A673 (cell line): ENCODE measurements around the gene RNMT. TPM values are rescaled to one million over a fixed set of nuclear protein-coding genes. Genes with fewer than 3 reads are reported as not detected.
"Not testable (repeated sequence)": the region's sequence is repeated elsewhere in the genome, so short reads cannot be mapped to it uniquely, and the experiment has no call there.

Experiments used
- BruUV-seq: library from RNA; stranded (reverse); fragments of 400-500 nt; replicated peaks from 2 replicates; lab custom pipeline; 2021; lab: Mats Ljungman, UMichigan
- CTCF ChIA-PET: fragments of 300-600 bp; sonication (Branson Sonifier 250); formaldehyde crosslinking; loops from one replicate; lab custom pipeline; 2022; ENCODE audit warnings: antibody characterized with exemption; lab: Charles Lee
- POLR2A ChIA-PET: fragments of 300-600 bp; sonication (Branson Sonifier 250); formaldehyde crosslinking; loops from one replicate; lab custom pipeline; 2022; ENCODE audit warnings: antibody characterized with exemption; ENCODE audit not compliant: low non-redundant PET; lab: Charles Lee
- DNase-seq: peaks from one replicate; pipeline ENCODE4 v3.0.0-alpha.2; 2015; ENCODE audit warnings: low spot score
- H3K27ac ChIP-seq: fragments of 200-600 bp; sonication (generic); 2 replicates; pipeline ENCODE4 v1.5.1; 2016; ENCODE audit warnings: mixed run types, low read depth, mild to moderate bottlenecking, mixed read lengths, antibody characterized with exemption, low read length; ENCODE audit not compliant: poor library complexity, severe bottlenecking
- H3K27me3 ChIP-seq: fragments of 200-600 bp; sonication (generic); replicated peaks from 2 replicates; pipeline ENCODE4 v1.6.1; 2017; ENCODE audit warnings: mixed run types, low read depth, mild to moderate bottlenecking, mixed read lengths, antibody characterized with exemption, low read length; ENCODE audit not compliant: insufficient read depth, poor library complexity
- H3K36me3 ChIP-seq: fragments of 200-600 bp; sonication (generic); 2 replicates; pipeline ENCODE4 v1.6.1; 2016; ENCODE audit warnings: mixed run types, mild to moderate bottlenecking, mixed read lengths, antibody characterized with exemption, low read length; ENCODE audit not compliant: insufficient read depth, poor library complexity, severe bottlenecking
- H3K4me1 ChIP-seq: fragments of 200-600 bp; sonication (generic); 2 replicates; pipeline ENCODE4 v1.6.1; 2017; ENCODE audit warnings: mixed run types, mild to moderate bottlenecking, mixed read lengths, antibody characterized with exemption, low read length; ENCODE audit not compliant: insufficient read depth, poor library complexity, severe bottlenecking
- H3K4me3 ChIP-seq: fragments of 200-600 bp; sonication (generic); 2 replicates; pipeline ENCODE4 v1.5.1; 2016; ENCODE audit warnings: low read depth, mixed run types, mild to moderate bottlenecking, mixed read lengths, low read length; ENCODE audit not compliant: poor library complexity, severe bottlenecking
- H3K9me3 ChIP-seq: fragments of 200-600 bp; sonication (generic); 2 replicates; pipeline ENCODE4 v1.6.1; 2016; ENCODE audit warnings: mixed run types, low read depth, mild to moderate bottlenecking, mixed read lengths, antibody characterized with exemption, low read length; ENCODE audit not compliant: poor library complexity, severe bottlenecking
- CTCF ChIP-seq: fragments of 300-800, 200-600 bp; sonication (generic); conservative IDR thresholded peaks from 2 replicates; pipeline ENCODE4 v1.5.1; 2017; ENCODE audit warnings: low read depth, mild to moderate bottlenecking, antibody characterized with exemption, low read length, moderate library complexity, mixed read lengths
- EZH2 ChIP-seq: fragments of 200-600 bp; sonication (generic); IDR thresholded peaks from 2 replicates; pipeline ENCODE4 v1.6.1; 2017; ENCODE audit warnings: borderline replicate concordance, low read depth, mild to moderate bottlenecking, mixed read lengths, antibody characterized with exemption, low read length; ENCODE audit not compliant: poor library complexity, severe bottlenecking
- intact Hi-C: fragments of 100-400 bp; cut with micrococcal nuclease; formaldehyde crosslinking; loops from one replicate; pipeline ENCODE4 v1.10.0; 2022; ENCODE audit not compliant: unreplicated experiment
- total RNA-seq: library from RNA; stranded (reverse); gene quantifications from 2 replicates; pipeline ENCODE4 v1.2.3, GENCODE V29; 2021

The RNMT gene
- total RNA-seq, 1 experiment from 2014 or later = 31.4 TPM

GRCh38 chr18:13681701-13682100 is 44.8 kb upstream of the RNMT start:
- POLR2A ChIA-PET = no interaction called here
- Histone ChIP-seq H3K27ac (no peak overlapping the region), H3K4me3 (no peak overlapping the region), H3K36me3 (no peaks in the 10 kb centered on the region), H3K27me3 (no peaks in the 10 kb centered on the region), H3K4me1 (no peaks in the 10 kb centered on the region), H3K9me3 (peaks cover 13% of the 10 kb centered on the region)
- CTCF ChIA-PET = no interaction called here
- DNase-seq = no peak
- TF ChIP-seq CTCF (no peak), EZH2 (no peak)
- no TSS peak for BruUV-seq
- intact Hi-C loops = no loop called here

GRCh38 chr18:13684546-13684945 is 41.9 kb upstream of the RNMT start:
- Histone ChIP-seq H3K4me3 (no peak overlapping the region), H3K4me1 (no peaks in the 10 kb centered on the region), H3K36me3 (no peaks in the 10 kb centered on the region), H3K9me3 (no peaks in the 10 kb centered on the region), H3K27me3 (no peaks in the 10 kb centered on the region), H3K27ac (no peak overlapping the region)
- CTCF ChIA-PET = no interaction called here
- TF ChIP-seq CTCF = no peak
- no peak for TF ChIP-seq EZH2
- no peak for DNase-seq
- no TSS peak for BruUV-seq
- POLR2A ChIA-PET = no interaction called here
- intact Hi-C loops = no loop called here

GRCh38 chr18:13688191-13689136 is 38.0 kb upstream of the RNMT start:
- ChIA-PET CTCF (no interaction called here), POLR2A (no interaction called here)
- TF ChIP-seq EZH2 = no peak
- no peak for TF ChIP-seq CTCF
- no peak overlapping the region for H3K4me3 ChIP-seq
- H3K27ac ChIP-seq = no peak overlapping the region
- DNase-seq = no peak
- H3K27me3 ChIP-seq = no peaks in the 10 kb centered on the region
- no peaks in the 10 kb centered on the region for H3K9me3 ChIP-seq
- no peaks in the 10 kb centered on the region for H3K4me1 ChIP-seq
- no TSS peak for BruUV-seq
- H3K36me3 ChIP-seq = no peaks in the 10 kb centered on the region
- intact Hi-C loops = no loop called here

GRCh38 chr18:13690060-13690459 is 36.4 kb upstream of the RNMT start:
- CTCF ChIA-PET, H3K27me3 ChIP-seq, H3K27ac ChIP-seq, POLR2A ChIA-PET, H3K9me3 ChIP-seq, DNase-seq, H3K4me3 ChIP-seq, H3K4me1 ChIP-seq, BruUV-seq, H3K36me3 ChIP-seq, intact Hi-C loops: not testable (repeated sequence)

GRCh38 chr18:13695337-13695736 is 31.1 kb upstream of the RNMT start:
- H3K36me3 ChIP-seq, DNase-seq, H3K4me1 ChIP-seq, CTCF ChIA-PET, BruUV-seq, H3K27ac ChIP-seq, H3K27me3 ChIP-seq, intact Hi-C loops, POLR2A ChIA-PET, H3K9me3 ChIP-seq, H3K4me3 ChIP-seq: not testable (repeated sequence)
